GM19324 (cell line): ENCODE measurements around the gene TMEM183A.

Experiments
- ATAC-seq: cut with Tn5 transposase; IDR thresholded peaks from one replicate; pipeline ENCODE4 v1.9.1; 2021; ENCODE audit warnings: mild to moderate bottlenecking, moderate library complexity; ENCODE audit not compliant: unreplicated experiment, low FRiP score

Gene TMEM183A, protein sequence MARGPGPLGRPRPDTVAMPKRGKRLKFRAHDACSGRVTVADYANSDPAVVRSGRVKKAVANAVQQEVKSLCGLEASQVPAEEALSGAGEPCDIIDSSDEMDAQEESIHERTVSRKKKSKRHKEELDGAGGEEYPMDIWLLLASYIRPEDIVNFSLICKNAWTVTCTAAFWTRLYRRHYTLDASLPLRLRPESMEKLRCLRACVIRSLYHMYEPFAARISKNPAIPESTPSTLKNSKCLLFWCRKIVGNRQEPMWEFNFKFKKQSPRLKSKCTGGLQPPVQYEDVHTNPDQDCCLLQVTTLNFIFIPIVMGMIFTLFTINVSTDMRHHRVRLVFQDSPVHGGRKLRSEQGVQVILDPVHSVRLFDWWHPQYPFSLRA

DNA sequence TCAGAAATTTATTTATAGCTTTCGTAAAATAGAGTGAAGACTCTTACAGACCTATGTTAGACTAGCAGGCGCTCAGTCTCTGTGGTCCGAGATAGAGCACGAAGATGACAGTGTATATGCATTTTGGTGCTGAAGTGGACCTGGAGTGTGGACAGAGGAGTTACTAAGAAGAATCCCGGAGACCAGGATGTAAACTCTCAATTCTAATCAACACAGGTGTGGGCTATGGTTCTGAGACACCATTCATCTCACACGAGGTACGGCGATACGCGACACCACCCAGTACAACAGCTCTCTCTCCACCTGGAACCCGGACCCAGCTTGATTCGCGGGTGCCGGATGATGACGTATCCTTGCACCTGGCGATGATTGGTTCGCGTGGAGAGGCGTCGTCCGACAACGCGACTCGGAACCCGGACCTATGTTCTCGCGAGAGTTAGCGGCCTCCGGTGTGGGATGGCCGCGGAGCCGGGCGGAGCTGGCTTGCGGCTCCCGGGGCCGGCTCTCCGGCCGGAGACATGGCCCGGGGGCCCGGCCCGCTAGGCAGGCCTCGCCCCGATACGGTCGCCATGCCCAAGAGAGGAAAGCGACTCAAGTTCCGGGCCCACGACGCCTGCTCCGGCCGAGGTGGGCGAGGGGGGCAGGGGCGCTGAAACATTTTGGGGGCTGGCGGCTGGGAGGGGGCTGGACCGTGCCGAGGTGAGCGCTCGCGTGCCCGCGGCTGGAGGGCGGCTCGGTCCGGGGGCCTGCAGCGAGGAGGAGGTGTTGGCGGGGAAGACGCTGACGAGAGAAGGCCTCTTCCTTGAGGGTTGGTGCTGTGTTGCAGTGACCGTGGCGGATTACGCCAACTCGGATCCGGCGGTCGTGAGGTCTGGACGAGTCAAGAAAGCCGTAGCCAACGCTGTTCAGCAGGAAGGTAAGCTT, at the start of gene TMEM183A:
TMEM183A (plus strand) TSS at position 427 of the 924 bp plus-strand sequence; CDS start at position 519, 92 bp downstream.
- ATAC-seq = peak; percentile 98

DNA sequence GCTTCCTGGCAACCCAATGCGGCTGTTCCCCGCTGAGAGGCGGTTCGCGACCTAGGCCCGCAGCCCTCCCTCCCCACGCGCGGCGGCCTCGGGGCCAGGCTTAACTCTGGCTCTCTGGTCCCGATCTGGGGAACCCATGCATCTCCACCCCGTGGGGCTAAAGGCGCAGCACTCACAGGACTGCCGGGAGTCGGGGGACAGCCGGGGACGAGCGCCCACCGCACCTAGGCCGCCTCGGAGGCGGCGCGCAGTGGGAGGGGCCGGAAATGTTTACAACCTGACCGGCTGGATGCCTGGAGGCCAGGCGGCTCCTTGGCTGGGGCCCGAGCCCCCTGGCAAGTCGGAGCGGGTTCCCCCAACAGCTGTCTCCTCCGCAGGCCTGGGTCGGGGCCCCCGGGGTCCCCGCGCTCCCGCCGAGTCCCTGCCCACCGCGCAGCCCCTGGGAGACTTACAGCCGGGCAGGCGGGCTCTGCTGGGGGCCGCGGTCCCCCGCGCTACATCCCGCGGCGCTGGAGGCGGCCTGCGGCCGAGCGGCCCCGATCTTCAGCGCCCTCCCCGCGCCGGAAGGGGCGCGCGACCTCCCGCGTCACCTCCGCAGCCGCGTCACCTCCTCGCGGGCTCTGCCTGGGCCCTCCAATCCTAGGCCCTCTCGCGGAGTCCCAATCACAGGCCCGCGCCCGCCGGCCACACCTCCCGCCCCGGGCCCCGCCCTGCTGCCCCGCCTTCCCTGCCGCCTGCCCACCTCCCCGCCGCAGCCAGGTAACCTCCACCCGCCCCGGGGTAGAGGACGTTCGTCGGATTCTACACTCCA, 49.2 kb upstream of the TMEM183A start, which contains the start of gene ADIPOR1:
ADIPOR1 (minus strand) TSS at position 580 of the 811 bp plus-strand sequence. CDS start 7,242 bp downstream, outside the sequence.
- ATAC-seq = peak; percentile 97

DNA sequence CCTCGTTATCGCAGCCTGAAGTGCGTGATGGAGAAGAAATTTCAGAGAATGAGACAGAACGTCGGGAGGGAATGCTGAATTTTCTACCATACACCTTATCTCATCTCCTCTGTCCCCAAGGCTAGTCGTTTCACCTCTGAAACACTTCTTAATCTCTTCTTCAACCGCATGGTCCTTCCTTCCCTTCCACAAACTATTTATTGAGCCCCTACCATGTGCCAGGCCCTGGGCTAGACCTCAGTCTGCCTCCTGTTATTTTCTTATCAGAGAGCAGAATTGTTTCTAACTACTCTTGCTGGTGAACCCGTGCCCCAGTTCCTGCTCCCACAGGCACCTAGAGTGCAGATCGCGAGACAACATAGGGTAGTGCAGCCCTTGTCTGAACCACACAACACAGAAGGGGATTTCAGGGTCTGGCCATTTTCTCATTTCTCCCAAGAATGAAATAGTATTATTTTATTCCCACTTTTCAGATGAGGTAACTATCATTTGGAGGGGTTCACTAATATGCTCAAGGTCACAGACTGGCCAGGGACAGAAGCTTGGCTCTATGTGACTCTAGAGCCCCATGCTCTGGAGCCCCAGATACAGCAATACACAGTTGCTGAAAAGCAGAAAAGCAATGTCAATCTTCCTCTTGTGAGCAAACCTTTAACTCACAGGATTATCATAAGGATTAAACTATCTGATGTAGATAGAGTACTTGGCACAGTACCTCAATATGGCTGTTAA, 48.5 kb upstream of the TMEM183A start:
- no peak for ATAC-seq

DNA sequence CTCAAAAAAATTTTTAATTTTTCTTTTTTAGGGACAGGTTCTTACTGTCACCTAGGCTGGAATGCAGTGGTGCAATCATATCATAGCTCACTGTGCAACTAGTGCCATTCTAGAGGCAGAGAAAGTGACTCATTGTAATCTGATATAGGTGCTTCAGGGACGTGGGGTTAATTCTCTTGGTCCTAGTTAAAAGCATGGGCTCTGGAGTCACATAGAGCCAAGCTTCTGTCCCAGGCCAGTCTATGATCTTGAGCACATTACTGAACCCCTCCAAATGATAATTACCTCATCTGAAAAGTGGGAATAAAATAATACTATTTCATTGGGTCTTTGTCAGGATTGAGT, 47.9 kb upstream of the TMEM183A start:
- ATAC-seq = no peak

DNA sequence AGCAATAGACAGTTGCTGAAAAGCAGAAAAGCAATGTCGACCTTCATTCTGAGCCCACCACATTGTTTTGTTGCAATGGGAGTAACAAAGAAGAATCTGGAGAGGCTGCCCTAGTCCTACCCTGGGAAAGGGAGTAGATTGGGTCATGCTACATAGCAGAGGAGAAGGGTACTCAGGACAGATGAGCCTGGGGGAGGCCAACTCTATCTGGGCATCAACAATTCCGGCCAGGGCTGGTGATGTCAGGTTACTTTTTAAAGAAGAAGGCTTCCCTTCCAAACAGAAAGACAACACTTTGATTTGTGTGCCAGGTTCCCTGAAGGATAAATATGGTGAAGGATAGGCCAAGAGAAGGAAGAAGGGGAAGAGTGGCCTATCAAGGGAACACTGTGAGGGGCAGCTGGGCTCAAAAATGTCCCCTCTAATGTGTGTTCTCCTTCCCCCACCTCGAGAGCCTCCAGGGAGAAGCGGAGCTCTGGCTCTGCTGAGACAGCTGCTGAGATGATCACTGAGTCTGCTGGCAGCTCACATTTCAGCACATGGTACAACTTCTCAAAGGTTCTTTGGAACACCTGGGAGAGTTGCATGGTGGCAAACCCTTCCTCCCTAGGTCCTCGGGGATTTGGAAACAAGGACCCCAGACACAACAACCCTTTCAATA, 45.8 kb upstream of the TMEM183A start:
- ATAC-seq = no peak

DNA sequence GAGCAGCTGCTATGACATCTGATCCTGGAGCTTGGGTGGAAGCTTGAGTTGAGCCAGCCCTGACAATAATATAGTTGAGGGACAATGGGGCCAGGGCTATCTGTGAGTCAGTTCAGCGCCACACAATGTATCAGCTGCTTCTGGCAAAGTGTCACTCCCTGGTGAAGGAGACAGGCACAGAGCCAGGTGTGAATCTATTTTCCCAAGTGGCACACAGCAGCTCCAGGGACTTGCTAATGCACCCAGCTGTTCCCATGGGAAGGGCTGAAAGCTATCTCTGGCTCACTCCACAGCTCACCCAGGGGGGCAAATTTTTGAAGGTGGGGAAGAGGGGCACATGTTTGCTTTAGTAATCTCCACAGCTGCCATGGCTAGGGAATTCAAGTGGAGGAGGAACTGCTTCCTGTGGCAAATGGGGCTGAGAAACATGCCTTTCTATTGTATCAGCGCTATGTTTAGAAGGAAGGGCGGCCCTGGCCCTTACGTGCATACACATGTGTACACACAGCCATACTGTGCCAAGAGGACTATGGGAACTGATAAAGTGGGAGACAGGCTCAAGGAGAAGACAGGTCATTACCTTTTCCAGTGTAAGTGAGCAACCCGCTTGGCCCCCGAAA, 42.3 kb upstream of the TMEM183A start:
- ATAC-seq = no peak

DNA sequence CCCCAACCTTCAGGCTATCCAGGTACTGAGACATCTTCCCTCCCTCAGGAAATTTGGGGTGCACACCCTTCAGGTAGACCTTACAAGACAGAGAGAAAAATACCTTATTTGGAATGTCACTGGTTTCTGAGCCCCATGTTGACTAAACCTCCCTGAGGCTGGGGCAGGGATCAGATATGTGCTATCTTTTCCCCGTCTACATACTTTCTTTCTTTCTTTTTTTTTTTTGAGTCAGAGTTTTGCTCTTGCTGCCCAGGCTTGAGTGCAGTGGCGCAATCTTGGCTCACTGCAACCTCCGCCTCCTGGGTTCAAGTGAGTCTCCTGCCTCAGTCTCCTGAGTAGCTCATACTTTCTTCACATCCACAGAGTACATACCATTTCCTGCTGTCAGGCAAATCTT, 41.8 kb upstream of the TMEM183A start:
- ATAC-seq = no peak

DNA sequence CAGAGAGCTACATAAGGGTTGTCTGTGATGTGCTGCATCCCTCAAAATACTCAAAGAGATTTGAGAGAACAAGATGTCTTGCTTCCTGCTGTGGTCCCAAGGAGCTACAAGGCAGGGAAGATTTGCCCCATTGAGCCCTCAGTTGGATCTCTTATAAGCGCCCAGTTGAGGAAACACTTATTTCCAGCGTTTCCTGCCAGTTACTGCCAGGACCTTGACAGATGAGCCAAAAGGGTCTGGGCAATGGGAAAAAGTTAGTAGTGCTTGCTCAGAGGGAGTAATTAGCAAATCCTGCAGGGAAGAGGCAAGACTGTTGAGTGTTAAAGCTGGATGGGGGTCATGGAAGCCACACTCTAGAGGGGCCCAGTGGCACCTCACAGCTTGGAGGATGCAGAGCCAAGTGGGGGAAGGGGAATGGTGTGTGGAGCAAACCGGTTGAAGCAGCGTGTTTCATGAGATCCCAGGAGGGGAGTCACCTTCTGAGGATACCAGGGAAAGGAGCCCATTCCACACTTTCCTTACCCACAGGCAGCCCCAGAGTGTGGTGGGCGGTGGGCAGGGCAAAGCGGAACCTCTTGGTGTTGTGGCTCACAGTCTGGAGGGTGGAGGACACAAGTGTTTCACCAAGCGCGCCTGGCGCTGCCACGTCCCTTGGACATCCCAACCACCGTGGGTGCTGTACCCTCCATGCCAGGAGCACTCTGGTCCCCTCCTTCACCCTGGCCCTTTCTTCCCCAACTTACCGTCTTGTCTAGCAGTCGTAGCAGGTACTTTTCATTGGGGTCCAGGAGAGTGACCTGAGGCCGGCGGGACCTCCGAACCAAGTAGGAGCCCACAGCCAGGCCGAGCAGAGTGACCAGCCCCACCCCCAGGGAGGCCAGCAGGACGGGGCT, 40.9 kb upstream of the TMEM183A start:
- ATAC-seq = no peak

DNA sequence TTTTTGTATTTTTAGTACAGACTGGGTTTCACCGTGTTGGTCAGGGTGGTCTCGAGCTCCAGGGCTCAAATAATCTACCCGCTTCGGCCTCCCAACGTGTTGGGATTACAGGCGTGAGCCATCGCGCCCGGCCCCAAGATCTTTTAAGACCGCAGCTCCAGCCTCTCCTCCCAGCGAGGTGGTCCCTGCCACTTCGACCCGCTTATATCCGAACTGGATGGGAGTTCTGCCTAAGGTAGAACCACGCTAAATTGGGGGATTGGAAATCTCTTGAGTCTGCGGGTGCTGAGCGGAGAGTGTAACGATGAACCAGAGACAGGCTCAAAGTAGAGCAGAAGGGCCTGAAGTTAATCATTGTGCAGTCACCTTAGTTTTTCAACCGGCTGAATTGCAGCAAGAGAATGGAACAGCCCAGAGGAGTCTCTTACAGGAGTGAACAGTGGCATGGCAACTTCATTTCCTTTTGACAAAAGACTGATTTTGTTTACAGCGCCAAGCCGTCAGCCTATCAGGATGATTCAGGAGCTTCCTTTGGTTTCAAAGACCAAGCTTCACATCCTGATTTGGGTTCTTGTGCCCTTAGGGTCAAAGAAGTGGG, 39.4 kb upstream of the TMEM183A start:
- ATAC-seq = no peak

DNA sequence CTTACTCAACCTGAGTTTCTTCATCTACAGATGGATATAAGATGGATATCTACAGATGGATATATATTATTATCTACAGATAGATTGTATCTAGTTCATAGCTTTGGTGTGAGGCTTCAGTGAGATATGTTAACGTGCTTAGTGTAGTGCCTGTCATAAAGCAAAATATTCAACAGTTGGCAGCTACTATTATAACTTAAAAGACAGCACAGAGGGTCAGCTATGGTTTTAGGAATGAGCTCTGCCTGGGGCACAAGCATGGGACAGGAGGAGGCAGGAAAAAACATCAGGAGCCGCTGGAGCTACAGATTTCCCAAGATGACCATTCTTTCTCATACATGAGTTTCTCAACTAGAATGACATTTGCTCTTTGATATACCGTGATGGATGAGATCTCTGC, 38.8 kb upstream of the TMEM183A start:
- ATAC-seq = no peak

DNA sequence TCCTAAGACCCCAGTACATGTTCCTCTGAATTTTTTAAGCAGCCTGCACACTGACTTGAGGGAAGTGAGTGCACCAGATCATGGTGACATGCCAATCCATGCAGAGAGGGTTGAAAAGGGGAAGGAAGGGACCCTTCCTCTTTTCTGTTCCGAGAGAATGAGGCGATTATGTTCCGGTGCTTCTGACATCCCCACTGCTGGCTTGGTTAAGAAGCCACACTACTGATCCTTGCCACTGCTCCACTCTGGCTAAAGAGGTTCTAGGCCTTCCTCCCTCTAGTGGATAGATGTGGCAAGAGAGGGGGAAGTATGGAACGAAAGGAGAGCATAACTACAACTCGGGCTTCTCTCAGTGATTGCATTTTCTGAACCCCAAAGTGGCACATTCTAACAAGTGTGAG, 38.3 kb upstream of the TMEM183A start:
- no peak for ATAC-seq

DNA sequence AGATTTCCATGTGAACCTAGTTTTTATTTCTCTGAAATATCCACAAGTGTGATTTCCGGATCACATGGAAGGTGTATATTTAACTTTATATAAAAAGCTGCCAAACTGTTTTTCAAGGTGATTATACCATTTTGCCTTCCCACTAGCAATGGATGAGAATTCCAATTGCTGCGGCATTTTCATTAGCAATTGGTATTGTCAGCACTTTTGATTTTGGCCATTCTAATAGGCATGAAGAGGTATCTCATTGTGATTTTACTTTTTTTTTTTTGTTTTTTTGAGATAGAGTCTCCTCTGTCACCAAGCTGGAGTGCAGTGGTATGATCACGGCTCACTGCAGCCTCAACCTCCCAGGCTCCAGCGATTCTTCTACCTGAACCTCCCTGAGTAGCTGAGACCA, 35.1 kb upstream of the TMEM183A start:
- no peak for ATAC-seq

DNA sequence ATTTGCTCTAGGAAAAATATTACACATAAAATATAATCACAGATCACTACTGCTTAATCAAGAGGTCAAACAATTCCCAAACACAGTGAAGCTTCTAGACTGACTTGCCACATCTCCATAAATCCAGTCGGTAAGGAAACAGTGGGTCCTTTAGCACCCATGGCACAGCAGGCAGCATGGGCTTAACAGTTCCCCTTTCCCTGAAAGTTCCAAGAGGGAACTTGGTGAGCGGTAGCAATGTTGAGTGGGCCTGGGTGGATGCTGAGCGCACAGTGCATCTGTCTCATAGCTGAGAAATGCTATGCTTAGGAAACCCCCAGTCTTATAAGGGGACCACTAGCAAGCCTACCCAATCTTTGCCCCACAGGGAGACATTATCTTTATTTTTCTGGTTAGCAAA, 32.3 kb upstream of the TMEM183A start:
- no peak for ATAC-seq

DNA sequence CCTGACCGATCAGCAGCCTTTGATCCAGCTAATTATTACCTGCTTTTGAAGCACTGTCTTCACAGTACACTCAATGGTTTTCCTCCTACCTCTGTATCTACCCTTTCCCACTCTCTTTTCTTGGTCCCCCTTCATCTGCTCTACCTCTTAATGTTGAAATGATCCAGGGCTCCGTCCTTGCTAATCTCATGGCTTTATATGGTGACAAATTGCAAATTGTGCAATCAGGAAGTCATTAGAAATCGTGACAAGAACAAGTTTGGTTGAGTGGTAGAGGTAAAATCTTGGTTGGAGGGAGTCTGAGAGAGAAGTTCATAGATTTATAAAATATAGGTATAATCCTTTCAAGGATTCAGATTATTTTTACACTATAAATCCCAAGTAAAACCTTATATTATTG, 30.5 kb upstream of the TMEM183A start:
- ATAC-seq = no peak

DNA sequence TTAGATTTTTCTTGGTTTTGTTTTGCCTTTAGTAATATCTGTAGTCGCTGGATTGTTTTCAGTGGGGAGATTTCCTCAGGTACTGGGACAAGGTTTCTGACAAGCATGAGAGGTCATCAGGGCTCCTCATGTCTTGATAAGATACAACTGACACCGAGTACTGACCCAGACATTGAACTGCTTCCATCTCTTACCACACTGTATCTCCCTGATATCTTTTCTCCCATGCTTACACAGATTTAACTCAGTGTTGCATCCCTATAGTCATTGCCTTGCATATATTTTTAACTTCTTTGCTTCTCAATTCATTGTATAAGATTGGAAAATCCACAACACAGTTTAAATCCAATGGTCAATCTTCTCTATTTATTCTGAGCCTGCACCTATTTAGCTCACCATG, 27.7 kb upstream of the TMEM183A start:
- no peak for ATAC-seq

DNA sequence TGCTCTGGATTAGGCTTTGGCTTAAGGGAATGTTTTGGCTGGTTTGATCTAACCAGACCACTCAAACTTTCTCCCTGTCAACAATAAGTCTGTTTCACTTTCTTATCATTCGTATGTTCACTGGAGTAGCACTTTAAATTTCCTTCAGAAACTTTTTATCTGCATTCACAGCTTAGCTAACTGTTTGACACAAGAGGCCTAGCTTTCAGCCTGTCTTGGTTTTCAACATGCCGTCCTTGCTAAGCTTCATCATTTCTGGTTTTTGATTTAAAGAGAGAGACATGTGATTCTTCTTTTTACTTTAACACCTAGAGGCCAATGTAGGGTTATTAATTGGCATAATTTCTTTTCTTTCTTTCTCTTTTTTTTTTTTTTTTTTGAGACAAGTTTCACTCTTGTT, 25.2 kb upstream of the TMEM183A start:
- ATAC-seq = no peak

DNA sequence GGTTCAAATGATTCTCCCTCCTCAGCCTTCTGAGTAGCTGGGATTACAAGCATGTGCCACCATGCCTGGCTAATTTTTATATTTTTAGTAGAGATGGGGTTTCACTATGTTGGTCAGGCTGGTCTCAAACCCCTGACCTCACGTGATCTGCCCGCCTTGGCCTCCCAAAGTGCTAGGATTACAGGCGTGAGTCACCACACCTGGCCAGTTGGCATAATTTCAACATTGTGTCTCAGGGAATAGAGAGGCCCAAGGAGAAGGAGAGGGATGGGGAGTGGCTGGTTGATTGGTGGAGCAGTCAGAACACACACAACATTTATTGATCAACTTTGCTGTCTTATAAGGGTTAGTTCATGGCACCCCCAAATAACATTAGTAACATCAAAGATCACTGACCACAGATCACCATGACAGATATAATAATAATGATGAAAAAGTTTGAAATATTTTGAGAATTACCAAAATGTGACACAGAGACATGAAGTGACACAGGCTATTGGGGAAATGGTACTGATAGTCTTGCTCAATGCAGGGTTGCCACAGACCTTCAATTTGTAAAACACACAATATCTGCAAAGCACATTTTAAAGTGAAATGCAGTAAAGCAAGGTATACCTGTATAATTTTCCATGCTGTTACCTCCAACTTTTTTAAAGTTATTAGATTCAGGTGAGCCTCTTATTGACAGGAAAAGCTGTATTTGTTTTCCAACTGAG, 24.3 kb upstream of the TMEM183A start:
- ATAC-seq = no peak
